Measurements from ENCODE around the gene ARHGAP42. TPM values are rescaled to one million over a fixed set of nuclear protein-coding genes. Genes with fewer than 3 reads are reported as not detected.

ARHGAP42 gene
- total RNA-seq, 1 donor, result 16.8 TPM

DNA sequence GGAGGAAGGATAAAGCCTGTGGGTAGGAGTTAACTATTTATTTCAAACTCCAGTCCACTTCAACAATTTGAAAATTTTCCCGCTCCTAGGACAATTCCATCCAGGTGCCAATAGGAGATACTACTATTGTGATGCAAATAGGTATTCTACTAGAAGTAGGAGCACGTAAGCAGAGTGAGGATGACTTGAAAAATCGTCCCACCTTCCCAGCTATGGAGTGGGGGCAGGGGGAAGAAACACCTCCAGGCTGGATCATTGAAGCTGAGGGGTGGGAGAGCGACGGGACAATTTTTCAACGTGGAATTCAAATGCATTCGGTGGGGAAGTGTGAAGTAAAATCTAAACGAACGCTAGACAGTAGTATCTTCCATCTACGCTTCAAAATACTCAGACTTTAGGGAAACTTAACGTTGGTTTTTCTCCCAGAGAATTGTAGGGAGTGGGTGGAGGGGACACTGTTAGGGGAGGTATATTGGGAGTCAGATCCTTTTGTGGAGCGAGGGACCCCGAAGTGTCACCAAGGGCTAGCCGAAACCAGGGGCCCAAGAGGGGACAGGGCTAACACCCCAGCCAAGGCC, 523 bp upstream of the ARHGAP42 start:
- peak overlapping the region; percentile 86 for H3K4me3 ChIP-seq (ENCODE audit: low read depth, low read length)
- TF ChIP-seq, protein P1, sequence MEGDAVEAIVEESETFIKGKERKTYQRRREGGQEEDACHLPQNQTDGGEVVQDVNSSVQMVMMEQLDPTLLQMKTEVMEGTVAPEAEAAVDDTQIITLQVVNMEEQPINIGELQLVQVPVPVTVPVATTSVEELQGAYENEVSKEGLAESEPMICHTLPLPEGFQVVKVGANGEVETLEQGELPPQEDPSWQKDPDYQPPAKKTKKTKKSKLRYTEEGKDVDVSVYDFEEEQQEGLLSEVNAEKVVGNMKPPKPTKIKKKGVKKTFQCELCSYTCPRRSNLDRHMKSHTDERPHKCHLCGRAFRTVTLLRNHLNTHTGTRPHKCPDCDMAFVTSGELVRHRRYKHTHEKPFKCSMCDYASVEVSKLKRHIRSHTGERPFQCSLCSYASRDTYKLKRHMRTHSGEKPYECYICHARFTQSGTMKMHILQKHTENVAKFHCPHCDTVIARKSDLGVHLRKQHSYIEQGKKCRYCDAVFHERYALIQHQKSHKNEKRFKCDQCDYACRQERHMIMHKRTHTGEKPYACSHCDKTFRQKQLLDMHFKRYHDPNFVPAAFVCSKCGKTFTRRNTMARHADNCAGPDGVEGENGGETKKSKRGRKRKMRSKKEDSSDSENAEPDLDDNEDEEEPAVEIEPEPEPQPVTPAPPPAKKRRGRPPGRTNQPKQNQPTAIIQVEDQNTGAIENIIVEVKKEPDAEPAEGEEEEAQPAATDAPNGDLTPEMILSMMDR (IDR thresholded peaks at IDR 0.05; ENCODE audit: insufficient read depth, low read depth, low read length), result no peak
- no peak for DNase-seq (ENCODE audit: low read depth)

DNA sequence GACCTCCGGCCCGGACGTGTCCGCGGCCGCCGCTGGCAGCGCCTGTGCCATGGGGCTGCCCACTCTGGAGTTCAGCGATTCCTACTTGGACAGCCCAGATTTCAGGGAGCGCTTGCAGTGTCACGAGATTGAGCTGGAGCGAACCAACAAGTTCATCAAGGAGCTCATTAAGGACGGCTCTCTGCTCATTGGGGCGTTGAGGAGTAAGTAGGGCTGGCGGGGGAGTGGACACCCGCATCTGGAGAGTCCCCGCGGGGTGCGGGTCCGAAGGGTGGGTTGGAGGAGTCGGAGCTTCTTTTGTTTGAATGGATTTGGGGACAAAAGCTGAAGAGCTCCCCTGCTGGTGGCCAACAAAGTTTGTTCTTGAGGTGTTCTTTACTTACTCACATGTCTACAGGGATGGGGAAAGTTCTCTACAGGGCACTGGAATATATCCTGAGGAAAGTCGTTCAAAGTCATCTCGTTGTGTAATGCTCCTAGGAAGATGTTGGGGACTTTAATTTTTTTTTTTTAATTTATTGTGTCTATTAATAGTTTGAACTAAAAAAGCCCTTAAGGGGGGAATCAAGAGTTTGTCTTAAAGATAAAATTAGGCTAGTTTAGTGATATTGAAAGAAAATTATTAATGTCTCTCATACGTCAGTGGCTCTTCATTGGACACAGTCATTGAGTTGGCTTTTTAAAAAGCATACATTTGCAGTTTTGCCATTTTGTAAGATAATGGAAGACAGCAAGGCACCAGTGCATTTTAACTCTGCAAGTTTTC, 725 bp downstream of the ARHGAP42 start:
- TF ChIP-seq, protein P1 (IDR thresholded peaks at IDR 0.05; ENCODE audit: insufficient read depth, low read depth, low read length), result peak; percentile 76
- DNase-seq (ENCODE audit: low read depth), result peak; percentile 88
- H3K4me3 ChIP-seq (ENCODE audit: low read depth, low read length), result peak overlapping the region; percentile 86

DNA sequence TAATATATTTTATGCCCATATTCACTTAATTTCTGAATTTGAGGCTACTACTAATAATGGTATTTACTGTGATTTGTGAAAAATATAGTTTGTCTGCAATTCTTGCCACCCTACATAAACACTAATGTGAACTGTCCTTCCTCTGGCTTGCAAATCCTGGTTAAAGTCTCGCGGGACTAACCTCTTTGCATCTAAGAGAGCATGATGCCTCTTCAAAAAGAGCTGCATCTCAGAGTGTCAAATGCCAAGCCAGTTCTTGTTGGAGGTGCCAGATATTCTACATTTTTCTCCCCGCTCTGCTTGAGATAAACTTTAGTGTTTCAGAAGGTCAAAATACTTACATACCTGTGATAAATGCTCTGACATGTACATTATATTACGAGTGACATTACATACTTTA, 2.1 kb downstream of the ARHGAP42 start:
- peak overlapping the region; percentile 86 for H3K4me3 ChIP-seq (ENCODE audit: low read depth, low read length)
- no peak for DNase-seq (ENCODE audit: low read depth)
- TF ChIP-seq, protein P1 (IDR thresholded peaks at IDR 0.05; ENCODE audit: insufficient read depth, low read depth, low read length), result no peak

DNA sequence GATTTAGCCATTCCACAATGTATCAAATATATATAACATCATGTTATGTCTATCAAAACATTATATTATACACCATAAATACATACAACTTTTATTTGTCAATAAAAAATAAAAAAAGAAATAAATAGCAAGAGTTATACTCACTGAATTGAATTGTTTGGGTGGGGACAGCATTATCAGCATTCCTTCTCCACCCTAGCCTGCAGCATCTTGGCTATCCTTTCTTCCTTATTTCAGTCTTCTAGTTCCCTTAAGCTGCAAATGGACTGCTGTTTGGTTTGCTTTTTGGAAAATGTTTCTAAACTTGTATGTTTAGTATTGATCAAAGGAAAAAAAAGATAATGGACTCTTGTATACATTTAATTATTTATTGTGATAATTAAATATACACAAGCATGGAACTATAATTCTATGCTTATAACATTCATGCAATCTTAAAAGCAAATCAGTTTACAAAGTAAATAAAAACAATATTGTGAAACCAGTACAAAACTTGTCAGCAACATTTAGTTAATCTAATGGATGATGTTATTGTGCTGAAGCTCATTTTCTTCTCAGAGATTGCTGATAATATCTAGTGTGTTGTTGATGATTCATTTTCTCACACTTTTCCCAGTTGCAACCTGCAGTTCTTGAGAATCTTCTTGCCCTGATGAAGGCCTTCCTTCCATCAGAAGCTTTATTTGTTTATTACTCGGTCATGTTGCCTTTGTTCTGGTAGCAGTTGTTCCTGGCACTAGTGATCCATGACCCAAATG, 5.0 kb downstream of the ARHGAP42 start:
- H3K4me3 ChIP-seq (ENCODE audit: low read depth, low read length), result no peak overlapping the region
- no peak for DNase-seq (ENCODE audit: low read depth)
- TF ChIP-seq, protein P1 (IDR thresholded peaks at IDR 0.05; ENCODE audit: insufficient read depth, low read depth, low read length), result no peak

DNA sequence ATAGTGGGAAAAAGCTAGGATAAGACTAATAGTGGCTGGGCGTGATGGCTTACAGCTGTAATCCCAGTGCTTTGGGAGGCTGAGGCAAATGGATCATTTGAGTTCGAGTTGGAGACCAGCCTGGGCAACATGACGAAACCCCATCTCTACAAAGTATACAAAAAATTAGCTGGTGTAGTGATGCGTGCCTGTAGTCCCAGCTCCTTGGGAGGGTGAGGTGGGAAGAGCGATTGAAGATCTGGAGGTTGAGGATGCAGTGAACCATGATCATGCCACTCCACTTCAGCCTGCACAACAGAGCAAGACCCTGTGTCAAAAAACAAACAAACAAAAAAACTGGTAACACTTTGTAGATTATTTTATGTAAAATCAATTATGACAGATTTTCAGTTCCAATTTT, 8.8 kb downstream of the ARHGAP42 start:
- no peak for DNase-seq (ENCODE audit: low read depth)
- TF ChIP-seq, protein P1 (IDR thresholded peaks at IDR 0.05; ENCODE audit: insufficient read depth, low read depth, low read length), result no peak
- no peak overlapping the region for H3K4me3 ChIP-seq (ENCODE audit: low read depth, low read length)

DNA sequence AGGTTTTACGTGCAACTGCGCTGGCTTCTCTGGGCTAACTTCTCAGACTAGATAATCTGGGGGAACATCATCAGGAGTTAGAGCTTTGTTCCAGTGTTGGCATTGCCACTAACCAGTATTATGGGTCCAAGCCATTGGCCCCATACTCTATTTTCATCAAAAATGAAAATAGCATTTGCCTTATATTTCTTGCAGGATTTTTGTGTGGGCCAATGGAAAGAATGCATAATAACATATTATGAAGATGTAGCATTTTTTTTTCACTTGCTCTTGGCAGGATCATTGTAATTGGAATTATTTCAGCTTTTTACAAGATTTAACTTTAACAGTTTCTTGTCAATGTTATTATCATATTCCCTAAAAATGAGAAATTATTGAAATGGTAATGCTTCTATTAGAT, 16.1 kb downstream of the ARHGAP42 start:
- DNase-seq (ENCODE audit: low read depth), result no peak
- TF ChIP-seq, protein P1 (IDR thresholded peaks at IDR 0.05; ENCODE audit: insufficient read depth, low read depth, low read length), result no peak
- H3K4me3 ChIP-seq (ENCODE audit: low read depth, low read length), result no peak overlapping the region

All from fibroblast of villous mesenchyme (primary cell).